GM23248 (cell line): ENCODE data around the gene TMEM39B. TPM values are rescaled to one million over a fixed set of nuclear protein-coding genes. Genes with fewer than 3 reads are reported as not detected.
A peak's percentile ranks its signal among the peaks of the same experiment; 100 is the strongest.
"Not testable (repeated sequence)": the region's sequence is repeated elsewhere in the genome, so short reads cannot be mapped to it uniquely, and the experiment has no call there.

Source experiments
- DNase-seq: peaks from one replicate; pipeline ENCODE4 v3.0.0-alpha.2; 2015
- H2AFZ ChIP-seq: fragments of 200-600 bp; sonication (generic); 2 replicates; pipeline ENCODE4 v1.6.1; 2016; ENCODE audit warnings: antibody characterized with exemption
- H3F3A ChIP-seq: fragments of 200-600 bp; sonication (generic); 2 replicates; pipeline ENCODE4 v1.6.1; 2016; ENCODE audit warnings: mild to moderate bottlenecking, antibody characterized with exemption, mixed run types; ENCODE audit not compliant: insufficient read depth
- H3K27ac ChIP-seq: fragments of 200-600 bp; sonication (generic); 2 replicates; pipeline ENCODE4 v1.5.1; 2016; ENCODE audit warnings: mild to moderate bottlenecking
- H3K27me3 ChIP-seq: fragments of 200-600 bp; sonication (generic); replicated peaks from 2 replicates; pipeline ENCODE4 v1.6.1; 2016; ENCODE audit warnings: mild to moderate bottlenecking; ENCODE audit not compliant: insufficient read depth
- H3K36me3 ChIP-seq: fragments of 200-600 bp; sonication (generic); 2 replicates; pipeline ENCODE4 v1.6.1; 2016; ENCODE audit warnings: low read depth, mild to moderate bottlenecking
- H3K4me1 ChIP-seq: fragments of 200-600 bp; sonication (generic); 2 replicates; pipeline ENCODE4 v1.6.1; 2016; ENCODE audit warnings: mild to moderate bottlenecking; ENCODE audit not compliant: insufficient read depth
- H3K4me2 ChIP-seq: fragments of 200-600 bp; sonication (generic); one replicate; pipeline ENCODE4 v1.6.1; 2016; ENCODE audit warnings: mild to moderate bottlenecking; ENCODE audit not compliant: unreplicated experiment
- H3K4me3 ChIP-seq: fragments of 200-600 bp; sonication (generic); 2 replicates; pipeline ENCODE4 v1.5.1; 2016; ENCODE audit warnings: mild to moderate bottlenecking
- H3K79me2 ChIP-seq: fragments of 200-600 bp; sonication (generic); 2 replicates; pipeline ENCODE4 v1.6.1; 2016; ENCODE audit warnings: mild to moderate bottlenecking; ENCODE audit not compliant: insufficient read depth
- H3K9ac ChIP-seq: fragments of 200-600 bp; sonication (generic); 2 replicates; pipeline ENCODE4 v1.6.1; 2016; ENCODE audit warnings: mild to moderate bottlenecking
- H3K9me2 ChIP-seq: fragments of 200-600 bp; sonication (generic); 2 replicates; pipeline ENCODE4 v1.6.1; 2016; ENCODE audit warnings: mixed run types, mild to moderate bottlenecking, moderate library complexity; ENCODE audit not compliant: insufficient read depth
- H3K9me3 ChIP-seq: fragments of 200-600 bp; sonication (generic); one replicate; pipeline ENCODE4 v1.6.1; 2017; ENCODE audit warnings: low read depth
- H4K20me1 ChIP-seq: fragments of 200-600 bp; sonication (generic); 2 replicates; pipeline ENCODE4 v1.6.0; 2016; ENCODE audit not compliant: insufficient read depth
- EZH2 ChIP-seq: fragments of 200-600 bp; sonication (generic); IDR thresholded peaks from 2 replicates; pipeline ENCODE4 v1.6.1; 2018; ENCODE audit warnings: antibody characterized with exemption, mild to moderate bottlenecking; ENCODE audit not compliant: insufficient read depth, poor library complexity, severe bottlenecking
- EZH2phosphoT487 ChIP-seq: fragments of 200-600 bp; sonication (generic); IDR thresholded peaks from 2 replicates; pipeline ENCODE4 v1.6.1; 2018; ENCODE audit warnings: antibody characterized with exemption, moderate library complexity, mild to moderate bottlenecking, low read depth; ENCODE audit not compliant: insufficient read depth
- WGBS, 2 experiments: methylation state at CpG; one replicate each; pipeline ENCODE4 v1.1.6; 2015 to 2017; ENCODE audit warnings: low lambda C conversion rate in 2 of 2, low coverage in 1 of 2; ENCODE audit errors: missing lambda C conversion rate in 2 of 2; 5-methylcytosine and 5-hydroxymethylcytosine counted together
- in situ Hi-C: fragments of 300-500 bp; cut with MboI; formaldehyde crosslinking; loops from 2 replicates; pipeline ENCODE4 v1.15.0; 2020
- polyA plus RNA-seq: library from polyadenylated mRNA; unstranded; fragments of >200 nt; fragmentation: Nextera tagmentation; extraction: Ambion mirVana; gene quantifications from 2 replicates; pipeline ENCODE4 v1.2.1, GENCODE V29; 2016
- total RNA-seq: library from RNA; depleted of rRNA; stranded (reverse); fragments of >200 nt; shearing (Covaris generic); gene quantifications from 2 replicates; pipeline ENCODE4 v1.2.3, GENCODE V29; 2014

TMEM39B gene
- total and polyA plus RNA-seq, 2 experiments from 2014 or later = 5.7 to 21.4 TPM

GRCh38 chr1:32126770-32127169 lies 54.0 kb downstream of the TMEM39B start:
- TF ChIP-seq EZH2phosphoT487 (no peak), EZH2 (no peak)
- Histone ChIP-seq H3K27ac (no peak overlapping the region), H3K9ac (no peak overlapping the region), H3K4me1 (peaks cover 9% of the 10 kb centered on the region), H2AFZ (no peak overlapping the region), H3K9me2 (no peaks in the 10 kb centered on the region), H3K36me3 (no peaks in the 10 kb centered on the region), H3K4me2 (no peak overlapping the region), H4K20me1 (peaks cover 4% of the 10 kb centered on the region; the same call in 1 of the 2 replicates), H3K79me2 (peaks cover 99% of the 10 kb centered on the region), H3K27me3 (no peaks in the 10 kb centered on the region), H3F3A (no peaks in the 10 kb centered on the region), H3K4me3 (no peak overlapping the region), H3K9me3 (no peaks in the 10 kb centered on the region)
- in situ Hi-C loops = no loop called here
- no peak for DNase-seq
- 98 to 100% methylated on average over 3 of the region's 3 CpGs for WGBS, 2 experiments

DNA sequence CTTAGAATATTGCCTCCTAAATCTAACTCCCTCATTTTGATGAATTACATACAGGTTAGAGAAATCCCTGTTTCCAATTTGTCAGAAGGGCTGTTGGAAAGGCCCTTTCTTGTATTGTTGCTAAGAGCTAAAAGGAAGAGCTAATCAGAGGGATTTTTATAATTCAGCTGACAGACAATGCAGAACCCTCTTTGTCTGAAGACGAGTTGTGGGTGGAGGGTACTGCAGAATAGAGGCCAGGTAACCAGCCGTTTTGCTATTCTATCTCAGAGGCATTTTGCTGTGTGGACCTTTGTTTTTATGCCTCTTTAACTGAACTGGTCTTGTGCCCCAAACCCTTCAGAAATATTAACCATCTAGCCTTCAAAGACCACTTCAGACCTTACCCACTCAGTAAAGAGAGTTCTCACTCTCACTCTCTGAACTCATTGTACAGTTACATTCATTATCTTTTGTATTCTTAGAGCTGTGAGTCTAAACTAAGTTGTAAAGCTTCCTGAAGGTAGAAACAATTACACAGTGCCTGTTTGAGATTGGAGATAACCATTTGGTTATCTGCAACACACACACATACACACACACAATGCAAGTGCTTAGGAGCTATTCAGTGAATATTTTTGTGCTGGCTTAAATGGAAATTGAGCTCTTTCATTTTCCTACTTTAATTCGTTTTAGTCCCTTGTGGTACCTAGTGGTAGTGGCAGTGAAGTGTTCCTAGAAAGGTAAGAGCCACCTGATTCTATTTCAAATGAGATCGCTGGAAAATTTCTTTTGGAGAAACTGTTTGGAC lies 54.9 kb downstream of the TMEM39B start:
- Histone ChIP-seq H4K20me1 (peaks cover 4% of the 10 kb centered on the region; the same call in 1 of the 2 replicates), H2AFZ (no peak overlapping the region), H3K9me3 (no peaks in the 10 kb centered on the region), H3K4me3 (no peak overlapping the region), H3K27ac (no peak overlapping the region), H3F3A (no peaks in the 10 kb centered on the region), H3K4me1 (0 out of 2 replicates have a peak, but pooled peaks cover 6% of the 10 kb centered on the region), H3K36me3 (no peaks in the 10 kb centered on the region), H3K4me2 (no peak overlapping the region), H3K9ac (no peak overlapping the region), H3K27me3 (no peaks in the 10 kb centered on the region), H3K9me2 (no peaks in the 10 kb centered on the region), H3K79me2 (peaks cover 99% of the 10 kb centered on the region)
- DNase-seq = no peak
- 89 to 92% methylated on average over 4 of the region's 4 CpGs for WGBS, 2 experiments
- in situ Hi-C loops = no loop called here
- TF ChIP-seq EZH2 (no peak), EZH2phosphoT487 (no peak)

DNA sequence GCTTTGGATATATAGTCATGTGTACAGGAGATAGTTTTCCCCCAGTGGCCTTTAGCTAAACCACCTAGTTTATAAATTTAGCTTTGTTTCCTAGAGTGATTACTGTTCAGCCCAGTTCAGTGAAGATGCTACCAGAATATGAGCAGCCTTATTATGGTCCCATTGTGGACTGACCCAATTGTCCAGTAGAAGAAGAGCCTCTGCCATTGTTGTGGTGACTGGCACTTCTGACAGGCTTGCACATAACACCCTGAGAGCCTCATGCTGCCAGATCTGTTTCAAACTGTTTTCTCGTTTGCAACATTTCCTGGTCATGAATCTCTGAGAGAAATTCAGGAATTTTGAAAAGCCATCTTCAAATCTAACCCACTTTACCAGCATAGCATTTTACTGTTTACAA lies 55.7 kb downstream of the TMEM39B start:
- Histone ChIP-seq H3K4me3 (no peak overlapping the region), H3K4me1 (peaks cover 6% of the 10 kb centered on the region), H3K79me2 (peaks cover 96% of the 10 kb centered on the region), H3K9ac (no peak overlapping the region), H3K9me2 (no peaks in the 10 kb centered on the region), H2AFZ (no peak overlapping the region), H3F3A (0 out of 2 replicates have a peak, but pooled peaks cover 3% of the 10 kb centered on the region), H4K20me1 (peaks cover 4% of the 10 kb centered on the region; the same call in 1 of the 2 replicates), H3K9me3 (no peaks in the 10 kb centered on the region), H3K27ac (no peak overlapping the region), H3K27me3 (no peaks in the 10 kb centered on the region), H3K4me2 (no peak overlapping the region), H3K36me3 (no peaks in the 10 kb centered on the region)
- in situ Hi-C loops = no loop called here
- TF ChIP-seq EZH2phosphoT487 (no peak), EZH2 (no peak)
- DNase-seq = no peak
- 47 to 57% methylated on average over 1 of the region's 1 CpG for WGBS, 2 experiments

- Histone ChIP-seq H3K9me3 (no peaks in the 10 kb centered on the region), H3K27me3 (no peaks in the 10 kb centered on the region), H3K9ac (no peak overlapping the region), H2AFZ (no peak overlapping the region), H3K4me1 (peaks cover 9% of the 10 kb centered on the region), H3K4me2 (no peak overlapping the region), H3K27ac (no peak overlapping the region), H3K9me2 (no peaks in the 10 kb centered on the region), H3F3A (peaks cover 7% of the 10 kb centered on the region; the same call in 1 of the 2 replicates), H3K79me2 (peaks cover 95% of the 10 kb centered on the region), H3K36me3 (no peaks in the 10 kb centered on the region), H3K4me3 (no peak overlapping the region), H4K20me1 (peaks cover 4% of the 10 kb centered on the region; the same call in 1 of the 2 replicates)
- in situ Hi-C loops = no loop called here
- 85 to 90% methylated on average over 1 of the region's 1 CpG for WGBS, 2 experiments
- DNase-seq = no peak
- TF ChIP-seq EZH2phosphoT487 (no peak), EZH2 (no peak)
Measured at GRCh38 chr1:32128964-32129363, 56.2 kb downstream of the TMEM39B start.

DNA sequence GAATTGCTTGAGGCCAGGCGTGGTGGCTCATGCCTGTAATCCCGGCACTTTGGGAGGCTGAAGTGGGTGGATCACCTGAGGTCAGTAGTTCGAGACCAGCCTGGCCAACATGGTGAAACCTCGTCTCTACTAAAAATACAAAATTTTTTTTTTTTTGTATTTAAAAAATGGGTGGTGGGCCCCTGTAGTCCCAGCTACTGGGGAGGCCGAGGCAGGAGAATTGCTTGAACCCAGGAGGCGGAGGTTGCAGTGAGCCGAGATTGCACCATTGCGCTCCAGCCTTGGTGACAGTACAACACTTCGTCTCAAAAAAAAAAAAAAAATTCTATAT lies 61.2 kb downstream of the TMEM39B start:
- 85 to 86% methylated on average over 9 of the region's 9 CpGs for WGBS, 2 experiments
- H3K9me2 ChIP-seq, H4K20me1 ChIP-seq, H3K36me3 ChIP-seq, H3K27me3 ChIP-seq, in situ Hi-C loops, DNase-seq, H3K4me3 ChIP-seq, H3K9me3 ChIP-seq, H2AFZ ChIP-seq: not testable (repeated sequence)
- Histone ChIP-seq H3F3A (peaks cover 17% of the 10 kb centered on the region; the same call in 1 of the 2 replicates), H3K4me2 (peak overlapping the region; percentile 29), H3K79me2 (peaks cover 96% of the 10 kb centered on the region), H3K9ac (peak overlapping the region; percentile 51), H3K4me1 (peaks cover 19% of the 10 kb centered on the region), H3K27ac (peak overlapping the region; percentile 85)
